Uterus (tissue), 2 donors: ENCODE data around the gene MOV10L1.

Experiments used
- POLR2A ChIP-seq, 2 donors: fragments of 450-650 bp; IDR thresholded peaks; one replicate each; pipeline ENCODE4 v1.6.1; 2016; ENCODE audit warnings: antibody characterized with exemption in 2 of 2, mild to moderate bottlenecking in 1 of 2, moderate library complexity in 1 of 2
- TF ChIP-seq, protein P1 (sequence below), 4 experiments: fragments of 200-600 bp in 2 of 4; fragments of 450-650 bp in 2 of 4; sonication (generic) in 2 of 4; IDR thresholded peaks; one replicate each; pipeline ENCODE4 v1.5.1; 2016 to 2019; ENCODE audit warnings: antibody characterized with exemption in 4 of 4, mild to moderate bottlenecking in 2 of 4, moderate library complexity in 1 of 4

DNA sequence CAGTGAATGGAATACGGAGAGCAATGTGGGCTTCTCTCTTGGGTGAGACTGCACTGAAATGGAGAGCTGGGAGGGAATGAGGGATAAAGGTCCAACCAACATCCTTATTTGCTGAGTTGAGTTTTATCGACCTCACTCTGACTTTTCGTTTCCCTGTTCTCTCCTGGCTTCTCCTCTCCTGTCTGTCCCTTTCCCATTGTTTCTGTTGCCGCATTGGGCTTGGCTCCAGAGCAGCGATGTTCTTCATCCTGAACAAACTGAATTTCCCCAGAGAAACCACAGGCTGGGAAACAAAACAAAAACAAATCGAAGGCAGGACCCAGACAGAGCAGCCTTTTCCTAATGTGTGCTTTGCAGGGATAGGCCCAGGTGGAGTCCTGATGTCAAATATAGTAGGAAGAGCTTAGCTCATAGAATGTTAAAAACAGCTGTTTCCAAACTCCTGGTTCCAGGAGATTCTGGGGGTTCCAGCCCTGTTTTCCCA lies 30.0 kb downstream of the MOV10L1 start:
- TF ChIP-seq POLR2A (IDR thresholded peaks at IDR 0.05) = no peak
- TF ChIP-seq, protein P1, sequence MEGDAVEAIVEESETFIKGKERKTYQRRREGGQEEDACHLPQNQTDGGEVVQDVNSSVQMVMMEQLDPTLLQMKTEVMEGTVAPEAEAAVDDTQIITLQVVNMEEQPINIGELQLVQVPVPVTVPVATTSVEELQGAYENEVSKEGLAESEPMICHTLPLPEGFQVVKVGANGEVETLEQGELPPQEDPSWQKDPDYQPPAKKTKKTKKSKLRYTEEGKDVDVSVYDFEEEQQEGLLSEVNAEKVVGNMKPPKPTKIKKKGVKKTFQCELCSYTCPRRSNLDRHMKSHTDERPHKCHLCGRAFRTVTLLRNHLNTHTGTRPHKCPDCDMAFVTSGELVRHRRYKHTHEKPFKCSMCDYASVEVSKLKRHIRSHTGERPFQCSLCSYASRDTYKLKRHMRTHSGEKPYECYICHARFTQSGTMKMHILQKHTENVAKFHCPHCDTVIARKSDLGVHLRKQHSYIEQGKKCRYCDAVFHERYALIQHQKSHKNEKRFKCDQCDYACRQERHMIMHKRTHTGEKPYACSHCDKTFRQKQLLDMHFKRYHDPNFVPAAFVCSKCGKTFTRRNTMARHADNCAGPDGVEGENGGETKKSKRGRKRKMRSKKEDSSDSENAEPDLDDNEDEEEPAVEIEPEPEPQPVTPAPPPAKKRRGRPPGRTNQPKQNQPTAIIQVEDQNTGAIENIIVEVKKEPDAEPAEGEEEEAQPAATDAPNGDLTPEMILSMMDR (IDR thresholded peaks at IDR 0.05) = no peak
